HCT116 (cell line): ENCODE results near the gene ACAD8. TPM values are rescaled to one million over a fixed set of nuclear protein-coding genes. Genes with fewer than 3 reads are reported as not detected.

Experiments
- ATAC-seq: fragments of 200-7000 bp; cut with Tn5 transposase; 2 replicates; pipeline ENCODE4 v1.9.1; 2020; ENCODE audit warnings: mild to moderate bottlenecking, moderate library complexity
- BruUV-seq: library from RNA; stranded (reverse); fragments of 400-500 nt; replicated peaks from 2 replicates; lab custom pipeline; 2021; lab: Mats Ljungman, UMichigan
- CTCF ChIA-PET: fragments of 300-600 bp; sonication (Branson Sonifier 250); formaldehyde crosslinking; loops from one replicate; lab custom pipeline; 2021; ENCODE audit warnings: antibody characterized with exemption; lab: Charles Lee
- POLR2A ChIA-PET: fragments of 300-600, 350-600 bp; sonication (Branson Sonifier 250); formaldehyde crosslinking; loops from one replicate; lab custom pipeline; 2021; ENCODE audit warnings: antibody characterized with exemption; lab: Charles Lee
- RAD21 ChIA-PET, 2 experiments: fragments of 300-600 bp; sonication (Branson Sonifier 250); formaldehyde crosslinking; loops; one replicate each; lab custom pipeline; 2023; ENCODE audit warnings: low total read pairs in 2 of 2; ENCODE audit not compliant: uncharacterized antibody in 2 of 2, unreplicated experiment in 2 of 2, low non-redundant PET in 1 of 2; lab: Charles Lee
- DNase-seq: peaks from one replicate; pipeline ENCODE4 v3.0.0-alpha.2; 2010; ENCODE audit warnings: low read depth, low spot score
- H2AFZ ChIP-seq: fragments of 200-600 bp; shearing (Covaris generic), sonication (generic); 2 replicates; pipeline ENCODE4 v1.6.1; 2017; ENCODE audit warnings: low read depth, mixed run types, mixed read lengths, antibody characterized with exemption, low read length; ENCODE audit not compliant: poor library complexity, severe bottlenecking
- H3K27ac ChIP-seq: 2 replicates; pipeline ENCODE4 v1.5.1; 2012; ENCODE audit warnings: low read depth, low read length
- H3K27me3 ChIP-seq: fragments of 200-600 bp; sonication (generic); 2 replicates; pipeline ENCODE4 v1.6.1; 2016; ENCODE audit warnings: mixed run types, low read length, mixed read lengths; ENCODE audit not compliant: insufficient read depth
- H3K36me3 ChIP-seq, 2 experiments: fragments of 200-500 bp in 1 of 2; fragments of 200-600 bp in 1 of 2; sonication (Bioruptor generic) in 1 of 2; sonication (generic) in 1 of 2; 2 replicates each; pipeline versions ENCODE4 v1.5.1 to v1.6.1; 2014 to 2016; ENCODE audit warnings: low read length in 2 of 2, inconsistent platforms in 1 of 2, mixed read lengths in 1 of 2, mixed run types in 1 of 2; ENCODE audit not compliant: insufficient read depth in 2 of 2, control insufficient read depth in 1 of 2
- H3K4me1 ChIP-seq, 2 experiments: fragments of 200-600 bp in 1 of 2; sonication (generic) in 1 of 2; 2 replicates each; pipeline versions ENCODE4 v1.5.1 to v1.6.1; 2012 to 2017; ENCODE audit warnings: low read length in 2 of 2, inconsistent platforms in 1 of 2, mild to moderate bottlenecking in 1 of 2, mixed read lengths in 1 of 2, mixed run types in 1 of 2, moderate library complexity in 1 of 2; ENCODE audit not compliant: insufficient read depth in 2 of 2, control insufficient read depth in 1 of 2
- H3K4me2 ChIP-seq: fragments of 200-600 bp; sonication (generic); 2 replicates; pipeline ENCODE4 v1.6.1; 2017; ENCODE audit warnings: mixed run types, low read length, mixed read lengths
- H3K4me3 ChIP-seq, 2 experiments: fragments of 200-600 bp in 1 of 2; sonication (generic) in 1 of 2; replicated peaks in 1 of 2; 2 replicates each; pipeline ENCODE4 v1.5.1; 2011 to 2016; ENCODE audit warnings: low read length in 2 of 2, control low read depth in 1 of 2, low read depth in 1 of 2, mild to moderate bottlenecking in 1 of 2, mixed read lengths in 1 of 2, mixed run types in 1 of 2
- H3K79me2 ChIP-seq: fragments of 200-600 bp; sonication (generic); 2 replicates; pipeline ENCODE4 v1.6.1; 2017; ENCODE audit warnings: mild to moderate bottlenecking, mixed run types, low read length, moderate library complexity, mixed read lengths; ENCODE audit not compliant: insufficient read depth
- H3K9ac ChIP-seq: fragments of 200-600 bp; sonication (generic); 2 replicates; pipeline ENCODE4 v1.6.1; 2016; ENCODE audit warnings: low read length, mixed read lengths
- H3K9me2 ChIP-seq: fragments of 200-600 bp; sonication (generic), shearing (Covaris generic); 2 replicates; pipeline ENCODE4 v1.6.1; 2017; ENCODE audit warnings: mixed run types, mild to moderate bottlenecking, moderate library complexity; ENCODE audit not compliant: insufficient read depth
- H3K9me3 ChIP-seq, 2 experiments: fragments of 200-500 bp in 1 of 2; fragments of 200-600 bp in 1 of 2; sonication (Bioruptor generic) in 1 of 2; sonication (generic) in 1 of 2; 2 replicates each; pipeline ENCODE4 v1.6.1; 2014 to 2017; ENCODE audit warnings: low read length in 2 of 2, mixed read lengths in 2 of 2, inconsistent platforms in 1 of 2, low read depth in 1 of 2, mild to moderate bottlenecking in 1 of 2, mixed run types in 1 of 2, moderate library complexity in 1 of 2; ENCODE audit not compliant: control insufficient read depth in 1 of 2, insufficient read depth in 1 of 2
- H4K20me1 ChIP-seq: fragments of 200-600 bp; sonication (generic), shearing (Covaris generic); 2 replicates; pipeline ENCODE4 v1.6.1; 2017; ENCODE audit warnings: mixed run types, mild to moderate bottlenecking, moderate library complexity; ENCODE audit not compliant: insufficient read depth
- ATF3 ChIP-seq: IDR thresholded peaks from 2 replicates; pipeline ENCODE4 v1.6.1; 2012
- CBX3 ChIP-seq: IDR thresholded peaks from 2 replicates; pipeline ENCODE4 v1.6.1; 2012; ENCODE audit warnings: low read depth
- CEBPB ChIP-seq: IDR thresholded peaks from 2 replicates; pipeline ENCODE4 v1.6.1; 2012; ENCODE audit warnings: low read depth
- EZH2phosphoT487 ChIP-seq: fragments of 200-600 bp; IDR thresholded peaks from 2 replicates; pipeline ENCODE4 v1.6.1; 2018; ENCODE audit warnings: antibody characterized with exemption, borderline replicate concordance
- POLR2AphosphoS5 ChIP-seq: IDR thresholded peaks from 2 replicates; pipeline ENCODE4 v1.6.1; 2011; ENCODE audit warnings: mild to moderate bottlenecking, low read depth, low read length, moderate library complexity
- REST ChIP-seq: IDR thresholded peaks from 2 replicates; pipeline ENCODE4 v1.6.1; 2012; ENCODE audit warnings: low read depth
- SRF ChIP-seq: IDR thresholded peaks from 2 replicates; pipeline ENCODE4 v1.6.1; 2012; ENCODE audit warnings: low read depth
- ZBTB33 ChIP-seq: IDR thresholded peaks from 2 replicates; pipeline ENCODE4 v1.6.1; 2011; ENCODE audit warnings: mild to moderate bottlenecking, low read length, moderate library complexity; ENCODE audit not compliant: insufficient replicate concordance; ENCODE audit errors: extremely low read depth
- ZFX ChIP-seq: fragments of 450-650 bp; IDR thresholded peaks from 2 replicates; pipeline ENCODE4 v1.6.1; 2017
- intact Hi-C: fragments of 100-400 bp; cut with micrococcal nuclease; formaldehyde crosslinking; loops from 2 replicates; pipeline ENCODE4 v1.10.0; 2022
- total RNA-seq: library from RNA; stranded (reverse); gene quantifications from one replicate; pipeline ENCODE4 v1.2.1, GENCODE V29; 2021; ENCODE audit not compliant: unreplicated experiment

ACAD8 gene
- total RNA-seq, 1 experiment from 2014 or later: 21.0 TPM

- Histone ChIP-seq H3K36me3 (no peaks in the 10 kb centered on the region), H4K20me1 (no peaks in the 10 kb centered on the region), H3K4me2 (no peak overlapping the region), H3K27ac (no peak overlapping the region), H3K9me3 (no peaks in the 10 kb centered on the region), H2AFZ (no peak overlapping the region), H3K27me3 (no peaks in the 10 kb centered on the region), H3K79me2 (no peaks in the 10 kb centered on the region), H3K9ac (no peak overlapping the region), H3K9me2 (no peaks in the 10 kb centered on the region), H3K4me1 (no peaks in the 10 kb centered on the region), H3K4me3 (no peak overlapping the region)
- DNase-seq (no peak), ATAC-seq (no peak)
- POLR2A ChIA-PET: no interaction called here
- intact Hi-C loops: no loop called here
- RAD21 ChIA-PET: no interaction called here
- no peak for TF ChIP-seq POLR2AphosphoS5
- no peak for TF ChIP-seq REST
- no peak for TF ChIP-seq ATF3
- TF ChIP-seq EZH2phosphoT487: no peak
- TF ChIP-seq CEBPB: no peak
- no peak for TF ChIP-seq SRF
- no peak for TF ChIP-seq CBX3
- TF ChIP-seq ZBTB33: no peak
- no peak for TF ChIP-seq ZFX
- no TSS peak for BruUV-seq
- CTCF ChIA-PET: no interaction called here
Observed at GRCh38 chr11:134273317-134273712, 19.9 kb downstream of the ACAD8 start.
